NT2/D1 (cell line): ENCODE measurements around the gene ZFC3H1.

Experiments
- YY1 ChIP-seq: IDR thresholded peaks from 2 replicates; pipeline ENCODE4 v1.6.1; 2011; ENCODE audit not compliant: insufficient read length, insufficient read depth
- ZNF274 ChIP-seq: IDR thresholded peaks from 2 replicates; pipeline ENCODE4 v1.6.1; 2011; ENCODE audit warnings: mild to moderate bottlenecking, low read depth, low read length

DNA sequence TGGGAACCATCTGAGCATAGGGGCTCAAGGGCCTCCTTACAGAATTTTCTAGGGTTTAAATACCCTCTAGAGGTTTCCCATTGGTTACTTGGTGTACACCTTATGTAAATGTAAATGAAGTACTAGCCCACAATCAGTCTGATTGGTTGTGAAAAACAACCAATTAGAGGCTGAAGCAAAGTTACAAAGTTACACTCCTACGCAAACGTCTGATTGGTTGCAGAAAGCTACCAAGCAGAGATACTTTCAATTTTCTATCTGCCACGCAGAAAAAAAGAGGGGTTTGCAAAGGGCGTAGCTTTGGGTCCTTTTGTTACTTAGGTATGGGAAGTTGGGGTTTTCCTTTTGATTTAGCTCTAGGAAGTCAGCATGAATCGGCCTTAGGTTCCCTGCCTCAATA is 20.4 kb upstream of the ZFC3H1 start:
- TF ChIP-seq ZNF274, result no peak
- no peak for TF ChIP-seq YY1
